ENCODE data around the gene SLC37A1. TPM values are rescaled to one million over a fixed set of nuclear protein-coding genes. Genes with fewer than 3 reads are reported as not detected.

The SLC37A1 gene
- total RNA-seq, 1 experiment from 2014 or later: 11.2 TPM

GRCh38 chr21:42552407-42553336, 39.0 kb downstream of the SLC37A1 start:
- TF ChIP-seq, protein P1, sequence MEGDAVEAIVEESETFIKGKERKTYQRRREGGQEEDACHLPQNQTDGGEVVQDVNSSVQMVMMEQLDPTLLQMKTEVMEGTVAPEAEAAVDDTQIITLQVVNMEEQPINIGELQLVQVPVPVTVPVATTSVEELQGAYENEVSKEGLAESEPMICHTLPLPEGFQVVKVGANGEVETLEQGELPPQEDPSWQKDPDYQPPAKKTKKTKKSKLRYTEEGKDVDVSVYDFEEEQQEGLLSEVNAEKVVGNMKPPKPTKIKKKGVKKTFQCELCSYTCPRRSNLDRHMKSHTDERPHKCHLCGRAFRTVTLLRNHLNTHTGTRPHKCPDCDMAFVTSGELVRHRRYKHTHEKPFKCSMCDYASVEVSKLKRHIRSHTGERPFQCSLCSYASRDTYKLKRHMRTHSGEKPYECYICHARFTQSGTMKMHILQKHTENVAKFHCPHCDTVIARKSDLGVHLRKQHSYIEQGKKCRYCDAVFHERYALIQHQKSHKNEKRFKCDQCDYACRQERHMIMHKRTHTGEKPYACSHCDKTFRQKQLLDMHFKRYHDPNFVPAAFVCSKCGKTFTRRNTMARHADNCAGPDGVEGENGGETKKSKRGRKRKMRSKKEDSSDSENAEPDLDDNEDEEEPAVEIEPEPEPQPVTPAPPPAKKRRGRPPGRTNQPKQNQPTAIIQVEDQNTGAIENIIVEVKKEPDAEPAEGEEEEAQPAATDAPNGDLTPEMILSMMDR (conservative IDR thresholded peaks at IDR 0.05; ENCODE audit: low read depth, low read length): no peak
- no peak for TF ChIP-seq EZH2 (IDR thresholded peaks at IDR 0.05; ENCODE audit: borderline replicate concordance, low read depth, low read length, poor library complexity, severe bottlenecking)
- BruUV-seq (replicated peaks): no TSS peak
- no peak for DNase-seq (ENCODE audit: low spot score)

GRCh38 chr21:42553435-42553834, 39.8 kb downstream of the SLC37A1 start:
- Histone ChIP-seq H3K9me3 (ENCODE audit: low read depth, low read length, poor library complexity, severe bottlenecking) (no peaks in the 10 kb centered on the region), H3K27me3 (replicated peaks; ENCODE audit: insufficient read depth, low read depth, low read length, poor library complexity) (no peaks in the 10 kb centered on the region), H3K4me3 (ENCODE audit: low read depth, low read length, poor library complexity, severe bottlenecking) (no peak overlapping the region), H3K4me1 (ENCODE audit: insufficient read depth, low read length, poor library complexity, severe bottlenecking) (no peaks in the 10 kb centered on the region), H3K36me3 (ENCODE audit: insufficient read depth, low read length, poor library complexity, severe bottlenecking) (no peaks in the 10 kb centered on the region), H3K27ac (ENCODE audit: low read depth, low read length, poor library complexity, severe bottlenecking) (no peak overlapping the region)
- intact Hi-C loops (cut with micrococcal nuclease; ENCODE audit: unreplicated experiment): no loop called here
- BruUV-seq (replicated peaks): no TSS peak
- ChIA-PET CTCF (no interaction called here), POLR2A (ENCODE audit: low non-redundant PET) (no interaction called here)
- TF ChIP-seq EZH2 (IDR thresholded peaks at IDR 0.05; ENCODE audit: borderline replicate concordance, low read depth, low read length, poor library complexity, severe bottlenecking): no peak
- TF ChIP-seq, protein P1 (conservative IDR thresholded peaks at IDR 0.05; ENCODE audit: low read depth, low read length): no peak
- no peak for DNase-seq (ENCODE audit: low spot score)

More at GRCh38 chr21:42552407-42553336, 39.0 kb downstream of the SLC37A1 start:
- POLR2A ChIA-PET (ENCODE audit: low non-redundant PET): no interaction called here
- no peaks in the 10 kb centered on the region for H3K9me3 ChIP-seq (ENCODE audit: low read depth, low read length, poor library complexity, severe bottlenecking)
- CTCF ChIA-PET: no interaction called here
- no peak overlapping the region for H3K27ac ChIP-seq (ENCODE audit: low read depth, low read length, poor library complexity, severe bottlenecking)
- H3K4me1 ChIP-seq (ENCODE audit: insufficient read depth, low read length, poor library complexity, severe bottlenecking): no peaks in the 10 kb centered on the region
- no peak overlapping the region for H3K4me3 ChIP-seq (ENCODE audit: low read depth, low read length, poor library complexity, severe bottlenecking)
- no peaks in the 10 kb centered on the region for H3K36me3 ChIP-seq (ENCODE audit: insufficient read depth, low read length, poor library complexity, severe bottlenecking)
- H3K27me3 ChIP-seq (replicated peaks; ENCODE audit: insufficient read depth, low read depth, low read length, poor library complexity): no peaks in the 10 kb centered on the region
- intact Hi-C loops (cut with micrococcal nuclease; ENCODE audit: unreplicated experiment): no loop called here

- no TSS peak for BruUV-seq (replicated peaks)
- no peak for DNase-seq (ENCODE audit: low spot score)
- ChIA-PET CTCF (no interaction called here), POLR2A (ENCODE audit: low non-redundant PET) (interaction anchor here (0.6 kb wide), 1 partner anchor 338 kb away, joined by 12 read pairs; no protein-coding TSS in a partner anchor)
- Histone ChIP-seq H3K27ac (ENCODE audit: low read depth, low read length, poor library complexity, severe bottlenecking) (no peak overlapping the region), H3K27me3 (replicated peaks; ENCODE audit: insufficient read depth, low read depth, low read length, poor library complexity) (no peaks in the 10 kb centered on the region), H3K4me3 (ENCODE audit: low read depth, low read length, poor library complexity, severe bottlenecking) (no peak overlapping the region), H3K36me3 (ENCODE audit: insufficient read depth, low read length, poor library complexity, severe bottlenecking) (no peaks in the 10 kb centered on the region), H3K9me3 (ENCODE audit: low read depth, low read length, poor library complexity, severe bottlenecking) (no peaks in the 10 kb centered on the region), H3K4me1 (ENCODE audit: insufficient read depth, low read length, poor library complexity, severe bottlenecking) (no peaks in the 10 kb centered on the region)
- intact Hi-C loops (cut with micrococcal nuclease; ENCODE audit: unreplicated experiment): no loop called here
- TF ChIP-seq, protein P1 (conservative IDR thresholded peaks at IDR 0.05; ENCODE audit: low read depth, low read length): no peak
- no peak for TF ChIP-seq EZH2 (IDR thresholded peaks at IDR 0.05; ENCODE audit: borderline replicate concordance, low read depth, low read length, poor library complexity, severe bottlenecking)
Observed at GRCh38 chr21:42554251-42554961, 40.8 kb downstream of the SLC37A1 start.

Data from A673 (cell line).